Mesendoderm (in vitro differentiated cells): Measurements from ENCODE around the gene BAZ2A.

ENCODE experiments used
- DNase-seq: peaks from one replicate; pipeline ENCODE4 v3.0.0; 2013
- H2AK5ac ChIP-seq: 2 replicates; pipeline ENCODE4 v1.6.1; 2013; ENCODE audit warnings: low read length, inconsistent platforms
- H2BK120ac ChIP-seq: 2 replicates; pipeline ENCODE4 v1.6.1; 2013; ENCODE audit warnings: low read depth, mild to moderate bottlenecking, low read length, moderate library complexity, mixed read lengths
- H2BK15ac ChIP-seq: replicated peaks from 2 replicates; pipeline ENCODE4 v1.6.1; 2013; ENCODE audit warnings: low read depth, mild to moderate bottlenecking, moderate library complexity
- H2BK5ac ChIP-seq: 2 replicates; pipeline ENCODE4 v1.6.1; 2013; ENCODE audit warnings: low read length, inconsistent platforms
- H3K18ac ChIP-seq: 2 replicates; pipeline ENCODE4 v1.6.1; 2013; ENCODE audit warnings: mild to moderate bottlenecking, low read length, mixed read lengths
- H3K23ac ChIP-seq: one replicate; pipeline ENCODE4 v1.6.1; 2013; ENCODE audit warnings: low read length
- H3K27ac ChIP-seq: 2 replicates; pipeline ENCODE4 v1.5.1; 2013; ENCODE audit warnings: low read depth, mild to moderate bottlenecking, inconsistent platforms, low read length, moderate library complexity
- H3K27me3 ChIP-seq: 2 replicates; pipeline ENCODE4 v1.6.1; 2013; ENCODE audit warnings: low read length, control low read depth, mild to moderate bottlenecking, inconsistent platforms; ENCODE audit not compliant: insufficient read depth, poor library complexity
- H3K36me3 ChIP-seq: 2 replicates; pipeline ENCODE4 v1.6.1; 2013; ENCODE audit warnings: low read length, inconsistent platforms; ENCODE audit not compliant: control insufficient read depth, insufficient read depth
- H3K4ac ChIP-seq: one replicate; pipeline ENCODE4 v1.6.1; 2013; ENCODE audit warnings: low read depth, mild to moderate bottlenecking, low read length, moderate library complexity
- H3K4me1 ChIP-seq: 2 replicates; pipeline ENCODE4 v1.6.1; 2013; ENCODE audit warnings: low read depth, low read length, inconsistent platforms; ENCODE audit not compliant: control insufficient read depth
- H3K4me2 ChIP-seq: 2 replicates; pipeline ENCODE4 v1.6.1; 2013; ENCODE audit warnings: low read length
- H3K4me3 ChIP-seq: 2 replicates; pipeline ENCODE4 v1.5.1; 2013; ENCODE audit warnings: mild to moderate bottlenecking, low read length
- H3K56ac ChIP-seq: one replicate; pipeline ENCODE4 v1.6.1; 2013; ENCODE audit warnings: low read length
- H3K79me1 ChIP-seq: 2 replicates; pipeline ENCODE4 v1.6.1; 2013; ENCODE audit warnings: low read length, inconsistent platforms
- H3K79me2 ChIP-seq: 2 replicates; pipeline ENCODE4 v1.6.1; 2013; ENCODE audit warnings: mild to moderate bottlenecking, low read length; ENCODE audit not compliant: control insufficient read depth, insufficient read depth
- H3K9ac ChIP-seq: 2 replicates; pipeline ENCODE4 v1.6.1; 2013; ENCODE audit warnings: low read length, inconsistent platforms
- H4K5ac ChIP-seq: one replicate; pipeline ENCODE4 v1.6.1; 2013; ENCODE audit warnings: low read length
- H4K8ac ChIP-seq: one replicate; pipeline ENCODE4 v1.6.1; 2013; ENCODE audit warnings: low read depth, mild to moderate bottlenecking, control low read depth, low read length, moderate library complexity
- WGBS: extraction: QIAGEN DNeasy Blood & Tissue Kit; methylation state at CpG from one replicate; pipeline ENCODE4 v1.1.7; 2013; ENCODE audit warnings: low lambda C conversion rate, missing lambda C conversion rate; ENCODE audit not compliant: insufficient coverage; ENCODE audit errors: extremely low coverage; 5-methylcytosine and 5-hydroxymethylcytosine counted together

BAZ2A gene

DNA sequence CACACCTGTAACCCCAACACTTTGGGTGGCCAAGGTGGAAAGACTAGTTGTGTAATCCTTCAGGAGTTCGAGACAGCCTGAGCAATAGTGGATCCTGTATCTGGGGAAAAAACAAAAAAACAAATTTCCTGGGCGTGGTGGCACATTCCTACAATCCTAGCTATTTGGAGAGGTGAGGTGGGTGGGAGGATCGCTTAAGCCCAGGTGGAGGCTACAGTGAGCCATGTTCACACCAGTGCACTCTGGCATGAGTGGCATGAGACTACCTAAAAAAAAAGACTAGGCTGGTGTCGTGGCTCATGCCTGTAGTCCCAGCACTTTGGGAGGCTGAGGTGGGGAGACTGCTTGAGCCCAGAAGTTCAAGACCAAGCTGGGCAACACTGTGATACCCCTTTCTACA, 40.7 kb upstream of the BAZ2A start:
- Histone ChIP-seq H3K36me3 (peaks cover 6% of the 10 kb centered on the region), H2BK5ac (no peak overlapping the region), H3K27ac (no peak overlapping the region), H3K4me2 (no peak overlapping the region), H3K23ac (no peak overlapping the region), H3K56ac (no peak overlapping the region), H3K4ac (no peak overlapping the region), H4K8ac (no peak overlapping the region), H2BK15ac (no peak overlapping the region), H3K18ac (no peak overlapping the region), H3K79me1 (peaks cover 6% of the 10 kb centered on the region), H2AK5ac (no peak overlapping the region), H3K4me3 (no peak overlapping the region), H2BK120ac (no peak overlapping the region), H4K5ac (no peak overlapping the region), H3K9ac (no peak overlapping the region), H3K4me1 (no peaks in the 10 kb centered on the region), H3K27me3 (no peaks in the 10 kb centered on the region), H3K79me2 (peaks cover 26% of the 10 kb centered on the region)
- no peak for DNase-seq
- WGBS = no CpG with 5 or more reads among the region's 4 CpGs

DNA sequence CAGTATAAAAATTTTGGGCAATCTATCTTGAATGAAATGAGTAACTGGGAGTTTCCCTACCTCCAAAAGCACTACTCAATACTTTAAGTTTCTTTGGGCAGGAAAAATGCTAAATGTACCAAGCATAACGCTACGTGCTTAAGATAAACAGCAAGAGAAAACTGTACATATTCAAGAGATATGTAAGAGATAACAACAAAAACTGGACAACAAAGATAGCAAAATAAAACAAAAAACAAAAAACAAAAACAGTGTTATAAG, 38.0 kb upstream of the BAZ2A start:
- Histone ChIP-seq H3K4ac (no peak overlapping the region), H3K27ac (no peak overlapping the region), H3K36me3 (peaks cover 6% of the 10 kb centered on the region), H3K56ac (no peak overlapping the region), H2BK120ac (no peak overlapping the region), H2BK15ac (no peak overlapping the region), H3K27me3 (no peaks in the 10 kb centered on the region), H2BK5ac (no peak overlapping the region), H3K18ac (no peak overlapping the region), H3K9ac (no peak overlapping the region), H2AK5ac (no peak overlapping the region), H3K4me1 (no peaks in the 10 kb centered on the region), H3K4me2 (no peak overlapping the region), H3K23ac (no peak overlapping the region), H3K4me3 (no peak overlapping the region), H3K79me2 (peaks cover 8% of the 10 kb centered on the region), H4K5ac (no peak overlapping the region), H4K8ac (no peak overlapping the region), H3K79me1 (peaks cover 6% of the 10 kb centered on the region)
- DNase-seq = no peak
- no CpG with 5 or more reads among the region's 2 CpGs for WGBS

DNA sequence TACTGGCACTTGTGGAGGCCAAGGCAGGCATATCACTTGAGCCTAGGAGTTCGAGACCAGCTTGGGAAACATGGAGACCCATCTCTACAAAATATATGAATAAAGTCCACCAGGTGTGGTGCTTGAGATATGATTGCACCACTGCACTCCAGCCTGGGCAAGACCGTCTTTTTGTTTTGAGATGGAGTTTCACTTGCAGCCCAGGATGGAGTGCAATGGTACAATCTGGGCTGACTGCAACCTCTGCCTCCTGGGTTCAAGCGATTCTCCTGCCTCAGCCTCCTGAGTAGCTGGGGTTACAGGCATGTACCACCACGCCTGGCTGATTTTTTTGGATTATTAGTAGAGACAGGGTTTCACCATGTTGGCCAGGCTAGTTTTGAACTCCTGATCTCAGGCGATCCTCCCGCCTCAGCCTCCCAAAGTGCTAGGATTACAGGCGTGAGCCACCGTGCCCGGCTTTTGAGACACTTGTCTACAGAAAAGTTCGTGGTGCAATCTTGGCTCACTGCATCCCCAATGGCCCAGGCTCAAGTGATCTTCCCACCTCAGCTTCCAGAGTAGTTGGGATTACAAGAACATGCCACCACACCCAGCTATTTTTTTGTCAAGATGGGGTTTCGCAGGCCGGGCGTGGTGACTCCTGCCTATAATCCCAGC, 32.0 kb upstream of the BAZ2A start:
- no peak overlapping the region for H3K27ac ChIP-seq
- H3K4me1 ChIP-seq = no peaks in the 10 kb centered on the region
- no peak overlapping the region for H4K8ac ChIP-seq
- H3K4me2 ChIP-seq = no peak overlapping the region
- H3K79me1 ChIP-seq = no peaks in the 10 kb centered on the region
- no peak for DNase-seq
- H2BK15ac ChIP-seq = no peak overlapping the region
- H2AK5ac ChIP-seq = no peak overlapping the region
- no peak overlapping the region for H3K4ac ChIP-seq
- no peaks in the 10 kb centered on the region for H3K36me3 ChIP-seq
- H2BK120ac ChIP-seq = no peak overlapping the region
- H3K9ac ChIP-seq = no peak overlapping the region
- H3K56ac ChIP-seq = no peak overlapping the region
- H3K79me2 ChIP-seq = no peaks in the 10 kb centered on the region
- WGBS = no CpG with 5 or more reads among the region's 13 CpGs
- no peak overlapping the region for H3K18ac ChIP-seq
- no peak overlapping the region for H2BK5ac ChIP-seq
- no peak overlapping the region for H3K23ac ChIP-seq
- no peaks in the 10 kb centered on the region for H3K27me3 ChIP-seq
- no peak overlapping the region for H4K5ac ChIP-seq
- H3K4me3 ChIP-seq = no peak overlapping the region

DNA sequence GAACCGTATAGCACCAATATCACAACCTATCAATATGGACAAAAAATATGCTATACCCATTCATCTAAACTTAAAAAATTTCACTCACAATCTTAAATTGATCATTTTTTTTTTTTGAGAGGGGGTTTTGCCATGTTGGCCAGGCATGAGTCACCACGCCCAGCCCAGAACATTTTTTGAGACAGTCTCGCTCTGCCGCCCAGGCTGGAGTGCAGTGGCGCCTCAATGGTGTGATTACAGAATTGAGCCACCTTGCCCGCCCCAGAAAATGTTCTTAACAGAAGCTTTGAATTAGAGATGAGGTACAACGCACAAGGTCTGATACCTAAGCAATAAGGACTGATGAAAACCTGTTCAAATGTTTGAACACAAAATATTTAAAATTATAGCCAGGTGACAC, 31.4 kb upstream of the BAZ2A start:
- WGBS = no CpG with 5 or more reads among the region's 7 CpGs
- H3K4me1 ChIP-seq = no peaks in the 10 kb centered on the region
- no peak overlapping the region for H3K4me2 ChIP-seq
- H3K79me1 ChIP-seq = no peaks in the 10 kb centered on the region
- no peaks in the 10 kb centered on the region for H3K27me3 ChIP-seq
- H3K9ac ChIP-seq = no peak overlapping the region
- DNase-seq = no peak
- no peaks in the 10 kb centered on the region for H3K36me3 ChIP-seq
- no peak overlapping the region for H2BK15ac ChIP-seq
- no peak overlapping the region for H3K56ac ChIP-seq
- H2BK120ac ChIP-seq = no peak overlapping the region
- no peak overlapping the region for H3K27ac ChIP-seq
- H4K8ac ChIP-seq = no peak overlapping the region
- no peak overlapping the region for H3K4me3 ChIP-seq
- H3K23ac ChIP-seq = no peak overlapping the region
- H4K5ac ChIP-seq = no peak overlapping the region
- H3K18ac ChIP-seq = no peak overlapping the region
- H3K79me2 ChIP-seq = no peaks in the 10 kb centered on the region
- no peak overlapping the region for H2BK5ac ChIP-seq
- H2AK5ac ChIP-seq = no peak overlapping the region
- no peak overlapping the region for H3K4ac ChIP-seq

DNA sequence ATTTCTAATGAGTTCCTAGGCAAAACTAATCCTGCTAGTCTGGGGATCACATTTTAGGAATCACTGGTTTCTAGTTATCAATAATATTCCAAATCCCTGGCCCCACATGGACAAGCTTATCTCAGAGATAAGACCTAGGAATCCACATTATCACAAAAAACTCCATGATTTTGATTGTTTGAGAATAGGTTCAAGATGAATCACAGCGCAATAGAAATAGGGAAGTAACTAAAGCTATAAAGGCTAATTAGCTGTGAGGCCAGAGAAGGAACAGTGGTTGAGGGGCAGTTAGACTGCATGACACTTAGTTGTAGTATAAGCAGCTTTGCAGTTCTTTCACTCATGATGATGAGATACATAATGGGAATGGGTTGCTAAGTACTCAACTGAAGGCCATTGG, 28.8 kb upstream of the BAZ2A start:
- peak; percentile 18 for DNase-seq
- no peak overlapping the region for H3K4me2 ChIP-seq
- no peak overlapping the region for H4K5ac ChIP-seq
- H2AK5ac ChIP-seq = no peak overlapping the region
- no peak overlapping the region for H3K56ac ChIP-seq
- H3K4me3 ChIP-seq = no peak overlapping the region
- no peaks in the 10 kb centered on the region for H3K79me1 ChIP-seq
- no peaks in the 10 kb centered on the region for H3K4me1 ChIP-seq
- H3K27me3 ChIP-seq = no peaks in the 10 kb centered on the region
- H2BK5ac ChIP-seq = no peak overlapping the region
- H3K23ac ChIP-seq = no peak overlapping the region
- H2BK120ac ChIP-seq = no peak overlapping the region
- H3K36me3 ChIP-seq = no peaks in the 10 kb centered on the region
- no peak overlapping the region for H3K18ac ChIP-seq
- H3K27ac ChIP-seq = no peak overlapping the region
- H2BK15ac ChIP-seq = no peak overlapping the region
- no CpG with 5 or more reads among the region's 1 CpG for WGBS
- H3K4ac ChIP-seq = no peak overlapping the region
- H4K8ac ChIP-seq = no peak overlapping the region
- no peaks in the 10 kb centered on the region for H3K79me2 ChIP-seq
- H3K9ac ChIP-seq = no peak overlapping the region
